ENCODE data around the gene SLC47A2. TPM values are rescaled to one million over a fixed set of nuclear protein-coding genes. Genes with fewer than 3 reads are reported as not detected.

Gene SLC47A2
- total and polyA plus RNA-seq, 12 donors, result 0.21 TPM; not detected in 11

DNA sequence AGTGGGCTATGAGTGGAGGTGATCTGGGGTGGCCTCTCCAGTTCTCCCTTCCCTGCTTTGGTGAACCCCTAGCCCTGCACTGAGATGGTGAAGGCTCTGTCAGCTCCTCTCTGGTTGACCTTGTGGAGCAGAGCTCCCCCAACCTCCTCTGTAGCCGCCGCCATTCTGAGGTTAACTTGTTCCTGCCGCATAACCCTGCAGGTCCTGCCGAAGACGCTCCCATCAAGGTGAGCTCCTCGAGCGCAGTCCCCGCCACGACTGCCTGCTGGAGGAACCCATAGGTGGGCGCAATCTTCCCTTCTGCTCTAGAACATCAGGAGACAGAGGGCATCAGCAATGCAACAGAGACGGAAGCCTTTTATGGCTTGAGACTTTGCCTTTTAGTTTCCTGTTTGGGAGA, 15.2 kb upstream of the SLC47A2 start:
- TF ChIP-seq, protein P1, sequence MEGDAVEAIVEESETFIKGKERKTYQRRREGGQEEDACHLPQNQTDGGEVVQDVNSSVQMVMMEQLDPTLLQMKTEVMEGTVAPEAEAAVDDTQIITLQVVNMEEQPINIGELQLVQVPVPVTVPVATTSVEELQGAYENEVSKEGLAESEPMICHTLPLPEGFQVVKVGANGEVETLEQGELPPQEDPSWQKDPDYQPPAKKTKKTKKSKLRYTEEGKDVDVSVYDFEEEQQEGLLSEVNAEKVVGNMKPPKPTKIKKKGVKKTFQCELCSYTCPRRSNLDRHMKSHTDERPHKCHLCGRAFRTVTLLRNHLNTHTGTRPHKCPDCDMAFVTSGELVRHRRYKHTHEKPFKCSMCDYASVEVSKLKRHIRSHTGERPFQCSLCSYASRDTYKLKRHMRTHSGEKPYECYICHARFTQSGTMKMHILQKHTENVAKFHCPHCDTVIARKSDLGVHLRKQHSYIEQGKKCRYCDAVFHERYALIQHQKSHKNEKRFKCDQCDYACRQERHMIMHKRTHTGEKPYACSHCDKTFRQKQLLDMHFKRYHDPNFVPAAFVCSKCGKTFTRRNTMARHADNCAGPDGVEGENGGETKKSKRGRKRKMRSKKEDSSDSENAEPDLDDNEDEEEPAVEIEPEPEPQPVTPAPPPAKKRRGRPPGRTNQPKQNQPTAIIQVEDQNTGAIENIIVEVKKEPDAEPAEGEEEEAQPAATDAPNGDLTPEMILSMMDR (IDR thresholded peaks at IDR 0.05), result no peak
- Histone ChIP-seq H3K27ac (peak overlapping the region in 1 of 10 donors; percentile 50), H3K9me3 (no peaks in the 10 kb centered on the region), H3K36me3 (no peaks in the 10 kb centered on the region), H3K4me3 (no peak overlapping the region), H3K4me1 (peaks cover 11 to 32% (median 22%) of the 10 kb centered on the region in 9 donors), H3K27me3 (no peaks in the 10 kb centered on the region)
- ATAC-seq (no peak), DNase-seq (no peak)
- intact Hi-C loops (cut with DNase I), result no loop called here
- WGBS, 2 donors, result 92 to 94% methylated on average over 11 of the region's 11 CpGs

DNA sequence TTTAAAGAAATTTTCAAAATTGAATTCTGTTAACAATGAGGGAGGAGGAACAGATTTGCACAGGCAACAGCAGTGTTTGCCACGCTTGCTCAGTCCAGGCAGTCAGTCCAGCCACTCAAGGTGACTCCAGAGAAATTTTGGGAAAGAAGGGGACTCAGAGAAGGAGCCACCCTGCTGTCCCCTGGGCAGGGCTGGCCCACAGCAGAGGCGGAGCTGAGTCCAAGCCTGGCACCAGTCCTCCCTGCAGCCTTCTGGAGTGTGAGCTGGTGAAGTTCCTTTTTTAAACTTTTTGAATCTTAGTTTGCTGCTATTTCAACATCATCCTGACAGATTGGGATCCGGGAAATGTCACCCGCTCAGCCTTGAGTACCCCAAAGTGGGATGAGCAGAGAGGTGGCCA, 14.5 kb upstream of the SLC47A2 start:
- Histone ChIP-seq H3K4me3 (no peak overlapping the region), H3K27ac (peak overlapping the region in 1 of 10 donors; percentile 50), H3K27me3 (no peaks in the 10 kb centered on the region), H3K4me1 (peaks cover 11 to 39% (median 23%) of the 10 kb centered on the region in 9 donors), H3K36me3 (no peaks in the 10 kb centered on the region), H3K9me3 (no peaks in the 10 kb centered on the region)
- intact Hi-C loops (cut with DNase I), result no loop called here
- TF ChIP-seq, protein P1 (IDR thresholded peaks at IDR 0.05), result no peak
- ATAC-seq (no peak), DNase-seq (no peak)
- 82 to 93% methylated on average over 4 of the region's 4 CpGs for WGBS, 2 donors

DNA sequence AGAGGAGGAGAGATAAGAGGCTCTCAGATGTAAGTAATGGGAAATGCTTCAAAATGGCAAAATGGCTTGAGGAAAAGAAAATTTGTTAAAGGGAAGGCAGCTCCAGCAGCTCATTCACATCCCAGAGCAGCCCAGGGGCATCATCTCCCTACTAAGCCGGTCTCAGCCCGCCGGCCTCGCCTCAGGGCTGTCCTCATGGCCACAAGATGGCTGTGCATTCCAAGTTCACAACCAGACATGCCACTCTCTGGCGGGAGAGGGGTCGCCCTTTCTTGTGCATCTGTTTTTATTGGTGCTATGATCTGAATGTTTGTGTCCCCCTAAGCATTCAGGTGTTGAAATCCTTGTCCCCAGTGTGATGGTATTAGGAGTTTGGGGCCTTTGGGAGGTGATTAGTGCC, 13.5 kb upstream of the SLC47A2 start:
- ATAC-seq (no peak), DNase-seq (no peak)
- Histone ChIP-seq H3K9me3 (no peaks in the 10 kb centered on the region), H3K36me3 (no peaks in the 10 kb centered on the region), H3K4me3 (no peak overlapping the region), H3K27ac (no peak overlapping the region), H3K27me3 (no peaks in the 10 kb centered on the region), H3K4me1 (peaks cover 11 to 43% (median 23%) of the 10 kb centered on the region in 9 donors)
- WGBS, 2 donors, result 93 to 95% methylated on average over 6 of the region's 6 CpGs
- TF ChIP-seq, protein P1 (IDR thresholded peaks at IDR 0.05), result no peak
- intact Hi-C loops (cut with DNase I), result no loop called here

DNA sequence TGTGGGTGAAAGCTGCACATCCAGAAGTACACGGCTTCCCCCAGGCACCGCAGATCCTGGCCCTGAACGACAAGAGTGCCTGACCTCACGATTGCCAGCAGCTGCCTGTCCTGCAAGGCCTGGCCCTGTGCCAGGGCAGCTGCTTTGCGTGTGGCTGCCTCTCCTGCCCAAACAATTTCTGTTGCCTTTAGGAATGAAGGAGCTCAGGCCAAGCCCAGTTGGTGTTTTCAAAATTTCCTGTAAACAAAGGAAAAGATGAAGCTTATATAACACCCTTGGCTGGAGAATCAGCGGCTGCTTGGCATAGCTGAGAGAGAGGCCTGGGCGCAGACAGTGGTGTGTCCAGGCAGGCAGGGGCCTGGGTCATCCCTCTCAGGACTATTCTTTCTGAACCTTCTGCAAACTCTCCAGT, 11.7 kb upstream of the SLC47A2 start:
- TF ChIP-seq, protein P1 (IDR thresholded peaks at IDR 0.05), result no peak
- H3K27me3 ChIP-seq, result no peaks in the 10 kb centered on the region
- ATAC-seq (peak; percentile 74 to 90 (median 84)), DNase-seq (peak; percentile 77 to 86)
- H3K4me1 ChIP-seq, result peaks cover 11 to 54% (median 28%) of the 10 kb centered on the region in 9 donors
- no peaks in the 10 kb centered on the region for H3K9me3 ChIP-seq
- intact Hi-C loops (cut with DNase I), result no loop called here
- H3K36me3 ChIP-seq, result no peaks in the 10 kb centered on the region
- WGBS, 2 donors, result 3 to 9% methylated on average over 7 of the region's 7 CpGs
- no peak overlapping the region for H3K4me3 ChIP-seq
- peak overlapping the region; percentile 83 to 94 (median 89) for H3K27ac ChIP-seq
